ENCODE data around the gene ADAMTS20.

ADAMTS20 gene

GRCh38 chr12:43305065-43305464 lies 246.9 kb downstream of the ADAMTS20 start:
- Histone ChIP-seq H4K8ac (ENCODE audit: low read depth, low read length) (no peak overlapping the region), H3K36me3 (replicated peaks in 1 of 2; ENCODE audit: control insufficient read depth in 2 of 2, insufficient read depth in 2 of 2, low read length in 2 of 2) (no peaks in the 10 kb centered on the region), H3K4me3 (ENCODE audit: low read length in 2 of 2) (no peak overlapping the region), H3K4me1 (ENCODE audit: control insufficient read depth in 2 of 2, insufficient read depth in 1 of 2, low read depth in 1 of 2, low read length in 2 of 2) (no peaks in the 10 kb centered on the region), H3K4me2 (ENCODE audit: insufficient read depth, low read length, poor library complexity, severe bottlenecking) (no peak overlapping the region), H2BK12ac (ENCODE audit: low read length) (no peak overlapping the region), H2AK5ac (ENCODE audit: low read depth, low read length) (no peak overlapping the region), H3K18ac (ENCODE audit: low read length) (no peak overlapping the region), H3K9me3 (replicated peaks in 1 of 2; ENCODE audit: control insufficient read depth in 2 of 2, insufficient read depth in 1 of 2, low read depth in 1 of 2, low read length in 2 of 2) (no peaks in the 10 kb centered on the region), H3K79me1 (ENCODE audit: low read depth, low read length) (no peaks in the 10 kb centered on the region), H2BK5ac (ENCODE audit: low read length) (no peak overlapping the region), H2AFZ (ENCODE audit: low read length) (no peak overlapping the region), H4K91ac (ENCODE audit: low read depth, low read length, poor library complexity) (no peak overlapping the region), H2BK15ac (ENCODE audit: low read length) (no peak overlapping the region), H2BK120ac (ENCODE audit: low read depth, low read length) (no peak overlapping the region), H3K27me3 (ENCODE audit: control insufficient read depth in 3 of 3, insufficient read depth in 3 of 3, low read depth in 1 of 3, low read length in 3 of 3) (no peaks in the 10 kb centered on the region), H3K23ac (ENCODE audit: low read depth, low read length, poor library complexity) (no peak overlapping the region), H3K9ac (ENCODE audit: low read depth, low read length, poor library complexity) (no peak overlapping the region), H3K14ac (ENCODE audit: low read length) (no peak overlapping the region), H3K27ac (replicated peaks; ENCODE audit: low read length) (no peak overlapping the region), H3K4ac (ENCODE audit: low read length) (no peak overlapping the region)
- no CpG with 5 or more reads among the region's 2 CpGs for WGBS, 2 donors (ENCODE audit: extremely low coverage in 2 of 2, insufficient read length in 2 of 2, insufficient replicate concordance in 1 of 2)
- DNase-seq (ENCODE audit: low spot score) = no peak

All from neuronal stem cell (in vitro differentiated cells).